IMR-90 (cell line): ENCODE results near the gene CDH2. TPM values are rescaled to one million over a fixed set of nuclear protein-coding genes. Genes with fewer than 3 reads are reported as not detected.

Source experiments
- ATAC-seq: fragments of 200-7000 bp; cut with Tn5 transposase; 2 replicates; pipeline ENCODE4 v1.9.1; 2020; ENCODE audit warnings: low read depth, mild to moderate bottlenecking, moderate library complexity
- BruUV-seq: library from RNA; stranded (reverse); fragments of 400-500 nt; replicated peaks from 2 replicates; lab custom pipeline; 2021; lab: Mats Ljungman, UMichigan
- CTCF ChIA-PET: fragments of 300-600 bp; formaldehyde crosslinking; extraction: SDS; loops from one replicate; lab custom pipeline; 2021; ENCODE audit warnings: antibody characterized with exemption; lab: Yijun Ruan, JAX
- POLR2A ChIA-PET: fragments of 300-600 bp; sonication (Branson Sonifier 250); formaldehyde crosslinking; loops from one replicate; lab custom pipeline; 2022; ENCODE audit warnings: antibody characterized with exemption; ENCODE audit not compliant: unreplicated experiment; lab: Charles Lee
- DNase-seq: peaks from one replicate; pipeline ENCODE4 v3.0.0; 2013
- H2AFZ ChIP-seq: replicated peaks from 2 replicates; pipeline ENCODE3; 2013; ENCODE audit warnings: low read length, mild to moderate bottlenecking; ENCODE audit not compliant: poor library complexity
- H2AK5ac ChIP-seq: 2 replicates; pipeline ENCODE4 v1.6.1; 2013; ENCODE audit warnings: low read depth, low read length, inconsistent platforms
- H2AK9ac ChIP-seq: replicated peaks from 2 replicates; pipeline ENCODE3; 2013; ENCODE audit warnings: mild to moderate bottlenecking, low read depth, low read length, moderate library complexity; ENCODE audit not compliant: poor library complexity
- H2BK120ac ChIP-seq: 2 replicates; pipeline ENCODE4 v1.6.1; 2013; ENCODE audit warnings: low read depth, low read length, inconsistent platforms
- H2BK15ac ChIP-seq: 3 replicates; pipeline ENCODE4 v1.6.1; 2013; ENCODE audit warnings: low read depth, low read length, inconsistent platforms
- H2BK20ac ChIP-seq: 2 replicates; pipeline ENCODE4 v1.6.1; 2013; ENCODE audit warnings: low read depth, mild to moderate bottlenecking, inconsistent platforms, low read length, moderate library complexity
- H2BK5ac ChIP-seq: 2 replicates; pipeline ENCODE4 v1.6.1; 2013; ENCODE audit warnings: mild to moderate bottlenecking, low read depth, low read length, inconsistent platforms; ENCODE audit not compliant: poor library complexity, severe bottlenecking
- H3K14ac ChIP-seq: replicated peaks from 2 replicates; pipeline ENCODE4 v1.6.1; 2013; ENCODE audit warnings: low read depth, low read length, inconsistent platforms
- H3K18ac ChIP-seq: 2 replicates; pipeline ENCODE4 v1.6.1; 2013; ENCODE audit warnings: low read depth, low read length, control low read depth
- H3K23ac ChIP-seq: 2 replicates; pipeline ENCODE4 v1.6.1; 2013; ENCODE audit warnings: low read depth, low read length, inconsistent platforms
- H3K27ac ChIP-seq: 2 replicates; pipeline ENCODE4 v1.5.1; 2013; ENCODE audit warnings: mild to moderate bottlenecking, control low read depth, low read length; ENCODE audit not compliant: insufficient read depth
- H3K27me3 ChIP-seq: 2 replicates; pipeline ENCODE4 v1.6.1; 2013; ENCODE audit warnings: low read length; ENCODE audit not compliant: control insufficient read depth, insufficient read depth
- H3K36me3 ChIP-seq: 2 replicates; pipeline ENCODE4 v1.6.1; 2013; ENCODE audit warnings: low read length, mixed read lengths; ENCODE audit not compliant: control insufficient read depth, insufficient read depth
- H3K4ac ChIP-seq: 2 replicates; pipeline ENCODE4 v1.6.1; 2013; ENCODE audit warnings: low read depth, low read length, inconsistent platforms
- H3K4me1 ChIP-seq: 2 replicates; pipeline ENCODE4 v1.6.1; 2013; ENCODE audit warnings: low read length, mixed read lengths; ENCODE audit not compliant: control insufficient read depth, insufficient read depth
- H3K4me2 ChIP-seq: 2 replicates; pipeline ENCODE4 v1.6.1; 2013; ENCODE audit warnings: low read depth, mild to moderate bottlenecking, control low read depth, low read length, moderate library complexity
- H3K4me3 ChIP-seq: 2 replicates; pipeline ENCODE4 v1.5.1; 2013; ENCODE audit warnings: low read depth, mild to moderate bottlenecking, control low read depth, low read length, moderate library complexity; ENCODE audit not compliant: insufficient read depth
- H3K56ac ChIP-seq: 2 replicates; pipeline ENCODE4 v1.6.1; 2013; ENCODE audit warnings: low read length, inconsistent platforms; ENCODE audit not compliant: insufficient read depth; ENCODE audit errors: extremely low read depth
- H3K79me1 ChIP-seq, 2 experiments: 2 replicates each; pipeline ENCODE4 v1.6.1; 2013; ENCODE audit warnings: low read length in 2 of 2, inconsistent platforms in 1 of 2, low read depth in 1 of 2
- H3K9ac ChIP-seq: 2 replicates; pipeline ENCODE4 v1.6.1; 2013; ENCODE audit warnings: low read depth, low read length, control low read depth
- H3K9me1 ChIP-seq: 2 replicates; pipeline ENCODE4 v1.6.1; 2013; ENCODE audit warnings: low read length, inconsistent platforms; ENCODE audit not compliant: insufficient read depth
- H3K9me3 ChIP-seq: 2 replicates; pipeline ENCODE4 v1.6.1; 2013; ENCODE audit warnings: low read length; ENCODE audit not compliant: control insufficient read depth, insufficient read depth
- H4K20me1 ChIP-seq: 2 replicates; pipeline ENCODE4 v1.6.1; 2013; ENCODE audit warnings: low read length, inconsistent platforms; ENCODE audit not compliant: insufficient read depth
- H4K5ac ChIP-seq: 2 replicates; pipeline ENCODE4 v1.6.1; 2013; ENCODE audit warnings: mild to moderate bottlenecking, low read depth, low read length, control low read depth
- H4K8ac ChIP-seq, 2 experiments: 2 replicates each; pipeline ENCODE4 v1.6.1; 2013; ENCODE audit warnings: low read depth in 2 of 2, low read length in 2 of 2, control low read depth in 1 of 2, inconsistent platforms in 1 of 2
- H4K91ac ChIP-seq: 2 replicates; pipeline ENCODE4 v1.6.1; 2013; ENCODE audit warnings: low read depth, low read length, inconsistent platforms; ENCODE audit not compliant: insufficient read depth
- BHLHE40 ChIP-seq: fragments of 150-350 bp; IDR thresholded peaks from 2 replicates; pipeline ENCODE4 v1.6.1; 2016; ENCODE audit warnings: mild to moderate bottlenecking, low read depth, low read length
- CEBPB ChIP-seq: IDR thresholded peaks from 2 replicates; pipeline ENCODE4 v1.6.1; 2012; ENCODE audit warnings: low read depth, low read length, improper control_type of control experiment
- CHD1 ChIP-seq: IDR thresholded peaks from 2 replicates; pipeline ENCODE4 v1.6.1; 2012; ENCODE audit warnings: low read depth, low read length, improper control_type of control experiment
- CTCF ChIP-seq: conservative IDR thresholded peaks from 2 replicates; pipeline ENCODE4 v1.5.1; 2012; ENCODE audit warnings: mild to moderate bottlenecking, low read depth, low read length, improper control_type of control experiment
- ELK1 ChIP-seq: fragments of 150-350 bp; IDR thresholded peaks from 2 replicates; pipeline ENCODE4 v1.6.1; 2016; ENCODE audit warnings: low read depth, mild to moderate bottlenecking, low read length, moderate library complexity, borderline replicate concordance
- MAZ ChIP-seq: IDR thresholded peaks from 2 replicates; pipeline ENCODE4 v1.6.1; 2012; ENCODE audit warnings: low read depth, mild to moderate bottlenecking, low read length, improper control_type of control experiment, moderate library complexity, borderline replicate concordance
- MXI1 ChIP-seq: IDR thresholded peaks from 2 replicates; pipeline ENCODE4 v1.6.1; 2012; ENCODE audit warnings: low read depth, mild to moderate bottlenecking, low read length, moderate library complexity, borderline replicate concordance
- NFE2L2 ChIP-seq: fragments of 150-350 bp; IDR thresholded peaks from 2 replicates; pipeline ENCODE4 v1.6.1; 2016; ENCODE audit warnings: low read depth, mild to moderate bottlenecking, low read length
- RAD21 ChIP-seq: IDR thresholded peaks from 2 replicates; pipeline ENCODE4 v1.6.1; 2012; ENCODE audit warnings: low read length, improper control_type of control experiment
- RCOR1 ChIP-seq: IDR thresholded peaks from 2 replicates; pipeline ENCODE4 v1.6.1; 2012; ENCODE audit warnings: mild to moderate bottlenecking, low read length, improper control_type of control experiment; ENCODE audit not compliant: insufficient replicate concordance
- RFX5 ChIP-seq: IDR thresholded peaks from 2 replicates; pipeline ENCODE4 v1.8.0; 2012; ENCODE audit warnings: low read depth, mild to moderate bottlenecking, low read length, moderate library complexity
- SMC3 ChIP-seq: fragments of 150-350 bp; IDR thresholded peaks from 2 replicates; pipeline ENCODE4 v1.6.1; 2016; ENCODE audit warnings: low read depth, mild to moderate bottlenecking, antibody characterized with exemption, low read length, moderate library complexity
- WGBS, 2 experiments: methylation state at CpG; one replicate each; pipeline versions ENCODE4 v1.1.5 to v1.1.7; 2013; ENCODE audit warnings: missing lambda C conversion rate in 2 of 2; ENCODE audit not compliant: insufficient read length in 1 of 2; ENCODE audit errors: extremely low coverage in 2 of 2; 5-methylcytosine and 5-hydroxymethylcytosine counted together
- dilution Hi-C: fragments of 300-500 bp; cut with HindIII; formaldehyde crosslinking; loops from one replicate; pipeline ENCODE4 v1.14.3; 2018; ENCODE audit warnings: low sequenced_read_pairs; ENCODE audit not compliant: unreplicated experiment
- in situ Hi-C: fragments of 300-500 bp; cut with MboI; formaldehyde crosslinking; loops from 3 replicates; pipeline ENCODE4 v1.14.3; 2019; ENCODE audit warnings: low sequenced_read_pairs, inconsistent platforms, mixed read lengths
- intact Hi-C: fragments of 100-400 bp; cut with micrococcal nuclease; formaldehyde crosslinking; loops from 2 replicates; pipeline ENCODE4 v1.10.0; 2022
- polyA plus RNA-seq, 3 experiments: library from polyadenylated mRNA; depleted of rRNA; stranded (reverse); fragments of >200 nt; gene quantifications; 2 replicates each; pipeline ENCODE4 v1.2.3, GENCODE V29; 2012; ENCODE audit warnings: low replicate concordance in 1 of 3
- total RNA-seq: library from RNA; depleted of rRNA; stranded (reverse); fragments of >200 nt; gene quantifications from 2 replicates; pipeline ENCODE4 v1.2.3, GENCODE V29; 2012

The CDH2 gene
- total and polyA plus RNA-seq, 2 of the 4 experiments (the other 2 are of a cell fraction): 55.6 to 111 TPM

- Histone ChIP-seq H3K14ac (no peak overlapping the region), H4K91ac (no peak overlapping the region), H2BK20ac (no peak overlapping the region), H2BK120ac (no peak overlapping the region), H3K27me3 (no peaks in the 10 kb centered on the region), H2AK5ac (no peak overlapping the region), H3K56ac (no peak overlapping the region), H3K4ac (no peak overlapping the region), H2AFZ (no peak overlapping the region), H3K36me3 (no peaks in the 10 kb centered on the region; the same call in 1 of the 2 replicates), H3K9me3 (no peaks in the 10 kb centered on the region), H3K4me1 (peaks cover 10% of the 10 kb centered on the region), H2AK9ac (no peak overlapping the region), H4K20me1 (no peaks in the 10 kb centered on the region), H3K4me2 (no peak overlapping the region), H3K4me3 (no peak overlapping the region), H3K27ac (no peak overlapping the region), H4K8ac (no peak overlapping the region), H3K9ac (no peak overlapping the region), H2BK15ac (no peak overlapping the region), H3K18ac (no peak overlapping the region), H3K23ac (no peak overlapping the region), H3K79me1 (peaks cover 12 to 37% of the 10 kb centered on the region in 2 experiments; a peak in 3 of 4 replicates), H4K5ac (no peak overlapping the region), H2BK5ac (no peak overlapping the region), H3K9me1 (peaks cover 6% of the 10 kb centered on the region)
- no TSS peak for BruUV-seq
- POLR2A ChIA-PET: no interaction called here
- dilution Hi-C loops: no loop called here
- ATAC-seq (no peak), DNase-seq (no peak)
- no peak for TF ChIP-seq MXI1
- no peak for TF ChIP-seq ELK1
- no peak for TF ChIP-seq RAD21
- no peak for TF ChIP-seq CTCF
- TF ChIP-seq CHD1: no peak
- no peak for TF ChIP-seq BHLHE40
- no peak for TF ChIP-seq NFE2L2
- no peak for TF ChIP-seq MAZ
- TF ChIP-seq RFX5: no peak
- TF ChIP-seq SMC3: no peak
- TF ChIP-seq CEBPB: no peak
- no peak for TF ChIP-seq RCOR1
- intact Hi-C loops: no loop called here
- in situ Hi-C loops: no loop called here
- WGBS, 2 experiments: no CpG with 5 or more reads among the region's 3 CpGs
- CTCF ChIA-PET: no interaction called here
Measured at GRCh38 chr18:28043631-28044030, 133.3 kb downstream of the CDH2 start.
